ENCODE data around the gene ZBBX. TPM values are rescaled to one million over a fixed set of nuclear protein-coding genes. Genes with fewer than 3 reads are reported as not detected.
A peak's percentile ranks its signal among the peaks of the same experiment; 100 is the strongest.

Gene ZBBX
- total RNA-seq, 2 donors from 2014 or later: 3.5 to 8.2 TPM

GRCh38 chr3:167350245-167350862 is 29.7 kb downstream of the ZBBX start:
- Histone ChIP-seq H3K4me3 (ENCODE audit: low read length) (no peak overlapping the region), H3K27me3 (ENCODE audit: control insufficient read depth, insufficient read depth, low read length, poor library complexity, severe bottlenecking) (no peaks in the 10 kb centered on the region), H3K9ac (ENCODE audit: extremely low read depth, low read length, poor library complexity, severe bottlenecking) (no peak overlapping the region), H3K36me3 (ENCODE audit: control insufficient read depth, insufficient read depth, low read length) (no peaks in the 10 kb centered on the region), H3K4me1 (ENCODE audit: control insufficient read depth, insufficient read depth, low read length) (no peaks in the 10 kb centered on the region), H3K9me3 (ENCODE audit: control insufficient read depth, low read length) (no peaks in the 10 kb centered on the region), H3K27ac (ENCODE audit: low read depth, low read length) (no peak overlapping the region)
- Mint-ChIP-seq H3K4me1 (no peaks in the 10 kb centered on the region), H3K36me3 (ENCODE audit: low read depth) (no peaks in the 10 kb centered on the region), H3K9me3 (no peaks in the 10 kb centered on the region), H3K27me3 (ENCODE audit: insufficient read depth) (no peaks in the 10 kb centered on the region), H3K27ac (no peak overlapping the region), H3K4me3 (no peak overlapping the region)
- 20% methylated on average over 1 of the region's 2 CpGs; no CpG with 5 or more reads in 1 of the 2 experiments for WGBS, 2 experiments (ENCODE audit: insufficient coverage in 1 of 2, insufficient read length in 1 of 2)
- TF ChIP-seq, protein P1, sequence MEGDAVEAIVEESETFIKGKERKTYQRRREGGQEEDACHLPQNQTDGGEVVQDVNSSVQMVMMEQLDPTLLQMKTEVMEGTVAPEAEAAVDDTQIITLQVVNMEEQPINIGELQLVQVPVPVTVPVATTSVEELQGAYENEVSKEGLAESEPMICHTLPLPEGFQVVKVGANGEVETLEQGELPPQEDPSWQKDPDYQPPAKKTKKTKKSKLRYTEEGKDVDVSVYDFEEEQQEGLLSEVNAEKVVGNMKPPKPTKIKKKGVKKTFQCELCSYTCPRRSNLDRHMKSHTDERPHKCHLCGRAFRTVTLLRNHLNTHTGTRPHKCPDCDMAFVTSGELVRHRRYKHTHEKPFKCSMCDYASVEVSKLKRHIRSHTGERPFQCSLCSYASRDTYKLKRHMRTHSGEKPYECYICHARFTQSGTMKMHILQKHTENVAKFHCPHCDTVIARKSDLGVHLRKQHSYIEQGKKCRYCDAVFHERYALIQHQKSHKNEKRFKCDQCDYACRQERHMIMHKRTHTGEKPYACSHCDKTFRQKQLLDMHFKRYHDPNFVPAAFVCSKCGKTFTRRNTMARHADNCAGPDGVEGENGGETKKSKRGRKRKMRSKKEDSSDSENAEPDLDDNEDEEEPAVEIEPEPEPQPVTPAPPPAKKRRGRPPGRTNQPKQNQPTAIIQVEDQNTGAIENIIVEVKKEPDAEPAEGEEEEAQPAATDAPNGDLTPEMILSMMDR (conservative IDR thresholded peaks at IDR 0.05): peak; percentile 97
- DNase-seq: no peak

GRCh38 chr3:167346171-167346570 is 33.9 kb downstream of the ZBBX start:
- Mint-ChIP-seq H3K4me3 (no peak overlapping the region), H3K27ac (no peak overlapping the region), H3K9me3 (no peaks in the 10 kb centered on the region), H3K27me3 (ENCODE audit: insufficient read depth) (no peaks in the 10 kb centered on the region), H3K36me3 (ENCODE audit: low read depth) (no peaks in the 10 kb centered on the region), H3K4me1 (no peaks in the 10 kb centered on the region)
- no peaks in the 10 kb centered on the region for H3K27me3 ChIP-seq (ENCODE audit: control insufficient read depth, insufficient read depth, low read length, poor library complexity, severe bottlenecking)
- H3K9me3 ChIP-seq (ENCODE audit: control insufficient read depth, low read length): no peaks in the 10 kb centered on the region
- TF ChIP-seq, protein P1 (conservative IDR thresholded peaks at IDR 0.05): no peak
- H3K4me1 ChIP-seq (ENCODE audit: control insufficient read depth, insufficient read depth, low read length): no peaks in the 10 kb centered on the region
- no peak overlapping the region for H3K4me3 ChIP-seq (ENCODE audit: low read length)
- 100% methylated on average over 1 of the region's 1 CpG for WGBS, 2 experiments (ENCODE audit: insufficient coverage in 1 of 2, insufficient read length in 1 of 2)
- no peak overlapping the region for H3K27ac ChIP-seq (ENCODE audit: low read depth, low read length)
- H3K36me3 ChIP-seq (ENCODE audit: control insufficient read depth, insufficient read depth, low read length): no peaks in the 10 kb centered on the region
- no peak overlapping the region for H3K9ac ChIP-seq (ENCODE audit: extremely low read depth, low read length, poor library complexity, severe bottlenecking)
- no peak for DNase-seq

DNA sequence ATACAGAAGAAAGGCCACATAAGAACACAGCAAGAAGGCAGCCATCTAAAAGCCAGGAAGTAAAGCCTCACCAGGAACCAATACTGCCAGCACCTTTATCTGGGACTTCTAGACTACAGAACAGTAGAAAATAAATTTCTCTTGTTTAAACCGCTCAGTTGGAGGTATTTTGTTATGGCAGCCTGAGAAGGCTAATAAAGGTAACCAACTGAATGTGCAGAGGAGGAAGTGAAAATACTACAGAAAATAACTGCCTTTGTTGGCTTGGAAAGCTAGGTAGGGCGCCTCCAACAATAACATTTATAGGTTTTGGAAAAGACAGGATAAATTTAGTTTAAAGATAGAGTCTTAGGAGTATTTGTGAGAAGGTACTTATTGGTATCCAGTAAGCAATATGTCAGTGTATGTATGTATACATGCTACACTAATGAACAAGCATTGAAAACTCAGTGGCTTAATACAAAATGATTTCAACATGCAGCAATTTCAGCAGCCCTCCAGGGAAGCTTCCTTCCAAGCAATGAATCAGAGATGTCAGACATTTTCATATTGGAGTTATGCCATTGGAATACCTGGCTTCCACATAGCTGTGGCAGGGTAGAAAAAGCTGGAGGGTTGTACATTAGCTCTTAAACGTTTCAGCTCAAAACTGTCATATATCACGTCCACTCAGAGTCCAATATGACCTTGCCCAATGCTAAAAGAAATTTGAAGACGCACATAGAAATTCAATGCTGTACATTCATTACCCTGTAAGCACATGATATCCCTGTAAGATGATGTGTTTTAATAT is 48.9 kb downstream of the ZBBX start:
- no peak overlapping the region for H3K27ac Mint-ChIP-seq
- DNase-seq: no peak
- no peaks in the 10 kb centered on the region for H3K9me3 ChIP-seq (ENCODE audit: control insufficient read depth, low read length)
- no peaks in the 10 kb centered on the region for H3K4me1 ChIP-seq (ENCODE audit: control insufficient read depth, insufficient read depth, low read length)
- no peaks in the 10 kb centered on the region for H3K27me3 Mint-ChIP-seq (ENCODE audit: insufficient read depth)
- no peak overlapping the region for H3K27ac ChIP-seq (ENCODE audit: low read depth, low read length)
- no peak overlapping the region for H3K4me3 ChIP-seq (ENCODE audit: low read length)
- H3K4me1 Mint-ChIP-seq: no peaks in the 10 kb centered on the region
- TF ChIP-seq, protein P1 (conservative IDR thresholded peaks at IDR 0.05): no peak
- 95 to 100% methylated on average over 4 to 5 of the region's 5 CpGs for WGBS, 2 experiments (ENCODE audit: insufficient coverage in 1 of 2, insufficient read length in 1 of 2)
- H3K36me3 ChIP-seq (ENCODE audit: control insufficient read depth, insufficient read depth, low read length): no peaks in the 10 kb centered on the region
- no peak overlapping the region for H3K4me3 Mint-ChIP-seq
- H3K27me3 ChIP-seq (ENCODE audit: control insufficient read depth, insufficient read depth, low read length, poor library complexity, severe bottlenecking): no peaks in the 10 kb centered on the region
- no peaks in the 10 kb centered on the region for H3K36me3 Mint-ChIP-seq (ENCODE audit: low read depth)
- no peaks in the 10 kb centered on the region for H3K9me3 Mint-ChIP-seq
- H3K9ac ChIP-seq (ENCODE audit: extremely low read depth, low read length, poor library complexity, severe bottlenecking): no peak overlapping the region

All from endodermal cell (in vitro differentiated cells).